ENCODE results near the gene XPOT. TPM values are rescaled to one million over a fixed set of nuclear protein-coding genes. Genes with fewer than 3 reads are reported as not detected.

XPOT gene
- total and polyA plus RNA-seq, 2 of the 4 experiments (the other 2 are of a cell fraction), result 40.9 to 80.8 TPM

- peak overlapping the region; percentile 41; the same call in 1 of the 2 replicates for H3K27ac ChIP-seq (ENCODE audit: insufficient read depth, low read length)
- peak overlapping the region; percentile 28 for H2BK5ac ChIP-seq (ENCODE audit: low read depth, low read length, poor library complexity, severe bottlenecking)
- dilution Hi-C loops (cut with HindIII; ENCODE audit: low sequenced_read_pairs, unreplicated experiment), result no loop called here
- H2BK120ac ChIP-seq (ENCODE audit: low read depth, low read length), result no peak overlapping the region
- TF ChIP-seq MAFK (IDR thresholded peaks at IDR 0.05; ENCODE audit: low read depth, low read length) (no peak), FOS (IDR thresholded peaks at IDR 0.05; ENCODE audit: low read depth, low read length) (no peak), MXI1 (IDR thresholded peaks at IDR 0.05; ENCODE audit: borderline replicate concordance, low read depth, low read length) (no peak), CHD1 (IDR thresholded peaks at IDR 0.05; ENCODE audit: low read depth, low read length) (no peak), MAZ (IDR thresholded peaks at IDR 0.05; ENCODE audit: borderline replicate concordance, low read depth, low read length) (no peak), POLR2A (IDR thresholded peaks at IDR 0.05; ENCODE audit: low read depth, low read length) (no peak), RAD21 (IDR thresholded peaks at IDR 0.05; ENCODE audit: low read length) (no peak), CEBPB (IDR thresholded peaks at IDR 0.05; ENCODE audit: low read depth, low read length) (no peak), CTCF (conservative IDR thresholded peaks at IDR 0.05; ENCODE audit: low read depth, low read length) (no peak), SMC3 (IDR thresholded peaks at IDR 0.05; ENCODE audit: low read depth, low read length) (no peak)
- no TSS peak for BruUV-seq (replicated peaks)
- 0 out of 2 replicates have a peak overlapping the region, but pooled peaks have one; percentile 31 for H3K23ac ChIP-seq (ENCODE audit: low read depth, low read length)
- no peak overlapping the region for H3K56ac ChIP-seq (ENCODE audit: extremely low read depth, insufficient read depth, low read length)
- no peak overlapping the region for H3K4ac ChIP-seq (ENCODE audit: low read depth, low read length)
- no peaks in the 10 kb centered on the region for H3K27me3 ChIP-seq (ENCODE audit: control insufficient read depth, insufficient read depth, low read length)
- 0 out of 2 replicates have a peak overlapping the region, but pooled peaks have one; percentile 28 for H4K5ac ChIP-seq (ENCODE audit: low read depth, low read length)
- peak overlapping the region; percentile 4 for H3K18ac ChIP-seq (ENCODE audit: low read depth, low read length)
- intact Hi-C loops (cut with micrococcal nuclease), result no loop called here
- H3K14ac ChIP-seq (replicated peaks; ENCODE audit: low read depth, low read length), result 0 out of 2 replicates have a peak overlapping the region, but pooled peaks have one; percentile 0
- H2BK20ac ChIP-seq (ENCODE audit: low read depth, low read length), result no peak overlapping the region
- H2AK5ac ChIP-seq (ENCODE audit: low read depth, low read length), result no peak overlapping the region
- peak overlapping the region; percentile 81 for H3K4me2 ChIP-seq (ENCODE audit: low read depth, low read length)
- H3K4me3 ChIP-seq (ENCODE audit: insufficient read depth, low read depth, low read length), result no peak overlapping the region
- no peak overlapping the region for H2AFZ ChIP-seq (replicated peaks; ENCODE audit: low read length, poor library complexity)
- ChIA-PET POLR2A (ENCODE audit: unreplicated experiment) (no interaction called here), CTCF (no interaction called here)
- H3K9ac ChIP-seq (ENCODE audit: low read depth, low read length), result no peak overlapping the region
- H3K36me3 ChIP-seq (ENCODE audit: control insufficient read depth, insufficient read depth, low read length), result peaks cover 19% of the 10 kb centered on the region
- no peak overlapping the region for H4K8ac ChIP-seq (ENCODE audit: low read depth in 2 of 2, low read length in 2 of 2)
- ATAC-seq (ENCODE audit: low read depth) (no peak), DNase-seq (no peak)
- no peak overlapping the region for H2BK15ac ChIP-seq (ENCODE audit: low read depth, low read length)
- peaks cover 10% of the 10 kb centered on the region; the same call in 1 of the 2 replicates for H3K9me1 ChIP-seq (ENCODE audit: insufficient read depth, low read length)
- H3K4me1 ChIP-seq (ENCODE audit: control insufficient read depth, insufficient read depth, low read length), result peaks cover 23% of the 10 kb centered on the region
- WGBS, 2 experiments (ENCODE audit: extremely low coverage in 2 of 2, insufficient read length in 1 of 2), result no CpG with 5 or more reads among the region's 3 CpGs
- H4K91ac ChIP-seq (ENCODE audit: insufficient read depth, low read depth, low read length), result no peak overlapping the region
- in situ Hi-C loops (cut with MboI; ENCODE audit: low sequenced_read_pairs), result no loop called here
- no peaks in the 10 kb centered on the region for H3K9me3 ChIP-seq (ENCODE audit: control insufficient read depth, insufficient read depth, low read length)
- peaks cover 22% of the 10 kb centered on the region; the same call in 1 of the 2 replicates for H4K20me1 ChIP-seq (ENCODE audit: insufficient read depth, low read length)
- no peak overlapping the region for H2AK9ac ChIP-seq (replicated peaks; ENCODE audit: low read depth, low read length, poor library complexity)
- H3K79me1 ChIP-seq (ENCODE audit: low read depth in 1 of 2, low read length in 2 of 2), result peaks cover 27 to 53% of the 10 kb centered on the region in 2 experiments
Observed at GRCh38 chr12:64459394-64459891, 55.3 kb downstream of the XPOT start.
